ENCODE results near the gene SCNN1A.
A peak's percentile ranks its signal among the peaks of the same experiment; 100 is the strongest.

The SCNN1A gene

GRCh38 chr12:6375269-6376078 is at the start of gene SCNN1A:
TSS of gene SCNN1A (minus strand) at chr12:6375563. CDS start at chr12:6374783, 780 bp downstream.
- DNase-seq (ENCODE audit: low read depth in 1 of 2, low spot score in 1 of 2), result no peak

GRCh38 chr12:6424866-6425265 is 49.5 kb upstream of the SCNN1A start:
- no peak for DNase-seq (ENCODE audit: low read depth in 1 of 2, low spot score in 1 of 2)

GRCh38 chr12:6424008-6424347 is 48.6 kb upstream of the SCNN1A start:
- no peak for DNase-seq (ENCODE audit: low read depth in 1 of 2, low spot score in 1 of 2)

- DNase-seq (ENCODE audit: low read depth in 1 of 2, low spot score in 1 of 2), result peak; percentile 44 to 78
These were observed 48.1 kb upstream of the SCNN1A start for GRCh38 chr12:6423267-6424007.

GRCh38 chr12:6420364-6420763 is 45.0 kb upstream of the SCNN1A start:
- DNase-seq (ENCODE audit: low read depth in 1 of 2, low spot score in 1 of 2), result no peak

GRCh38 chr12:6418796-6419195 is 43.4 kb upstream of the SCNN1A start:
- no peak for DNase-seq (ENCODE audit: low read depth in 1 of 2, low spot score in 1 of 2)

GRCh38 chr12:6416596-6416995 is 41.2 kb upstream of the SCNN1A start:
- DNase-seq (ENCODE audit: low read depth in 1 of 2, low spot score in 1 of 2), result no peak

GRCh38 chr12:6407236-6407954 is 32.0 kb upstream of the SCNN1A start:
- DNase-seq (ENCODE audit: low read depth in 1 of 2, low spot score in 1 of 2), result no peak

GRCh38 chr12:6405963-6406362 is 30.6 kb upstream of the SCNN1A start:
- no peak for DNase-seq (ENCODE audit: low read depth in 1 of 2, low spot score in 1 of 2)

GRCh38 chr12:6404390-6404789 is 29.0 kb upstream of the SCNN1A start:
- no peak for DNase-seq (ENCODE audit: low read depth in 1 of 2, low spot score in 1 of 2)

- no peak for DNase-seq (ENCODE audit: low read depth in 1 of 2, low spot score in 1 of 2)
These were observed 24.7 kb upstream of the SCNN1A start for GRCh38 chr12:6399884-6400644.

- no peak for DNase-seq (ENCODE audit: low read depth in 1 of 2, low spot score in 1 of 2)
These were observed 20.7 kb upstream of the SCNN1A start for GRCh38 chr12:6396031-6396430.

GRCh38 chr12:6394398-6394797 is 19.0 kb upstream of the SCNN1A start:
- DNase-seq (ENCODE audit: low read depth in 1 of 2, low spot score in 1 of 2), result no peak

GRCh38 chr12:6393109-6393508 is 17.7 kb upstream of the SCNN1A start:
- no peak for DNase-seq (ENCODE audit: low read depth in 1 of 2, low spot score in 1 of 2)

- no peak for DNase-seq (ENCODE audit: low read depth in 1 of 2, low spot score in 1 of 2)
These were observed 17.1 kb upstream of the SCNN1A start for GRCh38 chr12:6392504-6392903.

GRCh38 chr12:6391013-6391412 is 15.7 kb upstream of the SCNN1A start:
- no peak for DNase-seq (ENCODE audit: low read depth in 1 of 2, low spot score in 1 of 2)

GRCh38 chr12:6390084-6390799 is 14.9 kb upstream of the SCNN1A start:
- no peak for DNase-seq (ENCODE audit: low read depth in 1 of 2, low spot score in 1 of 2)

GRCh38 chr12:6387541-6387940 is 12.2 kb upstream of the SCNN1A start:
- DNase-seq (ENCODE audit: low read depth in 1 of 2, low spot score in 1 of 2), result no peak

- no peak for DNase-seq (ENCODE audit: low read depth in 1 of 2, low spot score in 1 of 2)
These were observed 11.1 kb upstream of the SCNN1A start for GRCh38 chr12:6386491-6386890.

- DNase-seq (ENCODE audit: low read depth in 1 of 2, low spot score in 1 of 2), result no peak
These were observed 10.7 kb upstream of the SCNN1A start for GRCh38 chr12:6386038-6386437.
